Activated B cell treated with CpG ODN at 0.5 μM for 24 hours (primary cell): ENCODE data around the gene HPS4. TPM values are rescaled to one million over a fixed set of nuclear protein-coding genes. Genes with fewer than 3 reads are reported as not detected.

Experiments used
- ATAC-seq: fragments of 200-7000 bp; cut with Tn5 transposase; one replicate; pipeline ENCODE4 v1.10.0; 2021; ENCODE audit warnings: low read depth, mild to moderate bottlenecking, moderate library complexity
- CTCF ChIA-PET: fragments of 350-600 bp; sonication (Branson Sonifier 250); formaldehyde crosslinking; loops from one replicate; lab custom pipeline; 2021; ENCODE audit warnings: antibody characterized with exemption; lab: Charles Lee
- POLR2A ChIA-PET: fragments of 350-600 bp; sonication (Branson Sonifier 250); formaldehyde crosslinking; loops from one replicate; lab custom pipeline; 2021; ENCODE audit warnings: antibody characterized with exemption; lab: Charles Lee
- DNase-seq: peaks from one replicate; pipeline ENCODE4 v3.0.0; 2022
- H3K27ac Mint-ChIP-seq: one replicate; pipeline ENCODE4 v1.8.0; 2020; ENCODE audit warnings: mixed read lengths
- H3K27me3 Mint-ChIP-seq: one replicate; pipeline ENCODE4 v1.8.0; 2021; ENCODE audit warnings: mixed read lengths
- H3K36me3 Mint-ChIP-seq: one replicate; pipeline ENCODE4 v1.8.0; 2021; ENCODE audit warnings: low read depth, mixed read lengths
- H3K4me1 Mint-ChIP-seq: one replicate; pipeline ENCODE4 v1.8.0; 2021; ENCODE audit warnings: mixed read lengths
- H3K4me3 Mint-ChIP-seq: one replicate; pipeline ENCODE4 v1.8.0; 2020; ENCODE audit warnings: mild to moderate bottlenecking, mixed read lengths
- H3K9me3 Mint-ChIP-seq: one replicate; pipeline ENCODE4 v1.8.0; 2020; ENCODE audit warnings: mixed read lengths
- CTCF ChIP-seq: fragments of 200-600 bp; IDR thresholded peaks from one replicate; pipeline ENCODE4 v1.8.0; 2022; ENCODE audit warnings: antibody characterized with exemption, mild to moderate bottlenecking
- intact Hi-C: fragments of 100-400 bp; cut with micrococcal nuclease; formaldehyde crosslinking; loops from one replicate; pipeline ENCODE4 v1.15.1; 2024
- total RNA-seq: library from RNA; stranded (reverse); gene quantifications from 2 replicates; pipeline ENCODE4 v1.2.3, GENCODE V29; 2022

The HPS4 gene
- total RNA-seq, 1 donor from 2014 or later = 51.6 TPM

GRCh38 chr22:26525946-26526564 is 42.5 kb upstream of the HPS4 start:
- Mint-ChIP-seq H3K36me3 (peaks cover 48% of the 10 kb centered on the region), H3K27ac (no peak overlapping the region), H3K27me3 (no peaks in the 10 kb centered on the region), H3K9me3 (no peaks in the 10 kb centered on the region), H3K4me3 (no peak overlapping the region), H3K4me1 (peaks cover 6% of the 10 kb centered on the region)
- ChIA-PET POLR2A (no interaction called here), CTCF (no interaction called here)
- intact Hi-C loops = no loop called here
- no peak for DNase-seq
- ATAC-seq = no peak
- TF ChIP-seq CTCF = no peak

- peaks cover 6% of the 10 kb centered on the region for H3K4me1 Mint-ChIP-seq
- intact Hi-C loops = no loop called here
- ATAC-seq = no peak
- H3K36me3 Mint-ChIP-seq = peaks cover 38% of the 10 kb centered on the region
- no peaks in the 10 kb centered on the region for H3K27me3 Mint-ChIP-seq
- CTCF ChIA-PET = no interaction called here
- POLR2A ChIA-PET = interaction anchor here (1.1 kb wide), 1 partner anchor 11 kb away, joined by 3 read pairs; no protein-coding TSS in a partner anchor
- DNase-seq = no peak
- no peaks in the 10 kb centered on the region for H3K9me3 Mint-ChIP-seq
- TF ChIP-seq CTCF = no peak
- H3K27ac Mint-ChIP-seq = no peak overlapping the region
- no peak overlapping the region for H3K4me3 Mint-ChIP-seq
Observed at GRCh38 chr22:26524870-26525269, 41.3 kb upstream of the HPS4 start.

GRCh38 chr22:26522592-26522991 is 39.0 kb upstream of the HPS4 start:
- intact Hi-C loops = no loop called here
- ATAC-seq (no peak), DNase-seq (no peak)
- Mint-ChIP-seq H3K9me3 (no peaks in the 10 kb centered on the region), H3K36me3 (peaks cover 26% of the 10 kb centered on the region), H3K27me3 (no peaks in the 10 kb centered on the region), H3K4me3 (no peak overlapping the region), H3K4me1 (peaks cover 6% of the 10 kb centered on the region), H3K27ac (no peak overlapping the region)
- CTCF ChIA-PET = interaction anchor here (1.5 kb wide), 1 partner anchor 11 kb away, joined by 4 read pairs; the partner anchor contains the start of gene TFIP11
- POLR2A ChIA-PET = no interaction called here
- no peak for TF ChIP-seq CTCF

- Mint-ChIP-seq H3K4me3 (no peak overlapping the region), H3K27me3 (no peaks in the 10 kb centered on the region), H3K4me1 (peaks cover 6% of the 10 kb centered on the region), H3K27ac (no peak overlapping the region), H3K9me3 (no peaks in the 10 kb centered on the region), H3K36me3 (peaks cover 21% of the 10 kb centered on the region)
- intact Hi-C loops = no loop called here
- TF ChIP-seq CTCF = no peak
- CTCF ChIA-PET = interaction anchor here (1.5 kb wide), 1 partner anchor 10 kb away, joined by 4 read pairs; the partner anchor contains the start of gene TFIP11
- ATAC-seq = no peak
- POLR2A ChIA-PET = no interaction called here
- no peak for DNase-seq
Observed at GRCh38 chr22:26522012-26522411, 38.4 kb upstream of the HPS4 start.

- Mint-ChIP-seq H3K36me3 (peaks cover 2% of the 10 kb centered on the region), H3K9me3 (no peaks in the 10 kb centered on the region), H3K27ac (no peak overlapping the region), H3K27me3 (no peaks in the 10 kb centered on the region), H3K4me3 (no peak overlapping the region), H3K4me1 (peaks cover 13% of the 10 kb centered on the region)
- ATAC-seq = no peak
- ChIA-PET CTCF (no interaction called here), POLR2A (interaction anchor here (1.1 kb wide), 1 partner anchor 17 kb away, joined by 3 read pairs; no protein-coding TSS in a partner anchor)
- no peak for TF ChIP-seq CTCF
- no peak for DNase-seq
- intact Hi-C loops = no loop called here
Observed at GRCh38 chr22:26517429-26517828, 33.8 kb upstream of the HPS4 start.
